Mononuclear cell (primary cell): ENCODE results near the gene TMEM271. TPM values are rescaled to one million over a fixed set of nuclear protein-coding genes. Genes with fewer than 3 reads are reported as not detected.

Experiments
- H3K27me3 ChIP-seq: 2 replicates; pipeline ENCODE4 v1.6.0; 2011; ENCODE audit warnings: low read length, control low read depth; ENCODE audit not compliant: insufficient read depth
- H3K4me1 ChIP-seq: 2 replicates; pipeline ENCODE4 v1.5.1; 2011; ENCODE audit warnings: mild to moderate bottlenecking, low read length, control low read depth; ENCODE audit not compliant: insufficient read depth
- H3K4me3 ChIP-seq: 2 replicates; pipeline ENCODE4 v1.5.1; 2011; ENCODE audit warnings: mild to moderate bottlenecking, low read length, moderate library complexity
- H3K9me3 ChIP-seq: 2 replicates; pipeline ENCODE4 v1.5.1; 2011; ENCODE audit warnings: low read depth, mild to moderate bottlenecking, control low read depth, low read length
- total RNA-seq: library from RNA; depleted of rRNA; stranded (reverse); fragments of >200 nt; gene quantifications from one replicate; pipeline ENCODE4 v1.2.3, GENCODE V29; 2012

Gene TMEM271
- total RNA-seq, 1 donor = not detected

GRCh38 chr4:616091-616490, 40.0 kb upstream of the TMEM271 start:
- no peaks in the 10 kb centered on the region for H3K27me3 ChIP-seq
- H3K4me3 ChIP-seq = no peak overlapping the region
- no peaks in the 10 kb centered on the region for H3K4me1 ChIP-seq
- H3K9me3 ChIP-seq = no peaks in the 10 kb centered on the region

GRCh38 chr4:613126-613525, 37.0 kb upstream of the TMEM271 start:
- Histone ChIP-seq H3K9me3 (no peaks in the 10 kb centered on the region), H3K4me3 (no peak overlapping the region), H3K4me1 (no peaks in the 10 kb centered on the region), H3K27me3 (no peaks in the 10 kb centered on the region)

- H3K9me3 ChIP-seq = no peaks in the 10 kb centered on the region
Measured at GRCh38 chr4:612749-613125, 36.6 kb upstream of the TMEM271 start.

GRCh38 chr4:612052-612748, 36.1 kb upstream of the TMEM271 start:
- Histone ChIP-seq H3K4me1 (no peaks in the 10 kb centered on the region), H3K9me3 (no peaks in the 10 kb centered on the region), H3K27me3 (no peaks in the 10 kb centered on the region)

More at GRCh38 chr4:612749-613125, 36.6 kb upstream of the TMEM271 start:
- Histone ChIP-seq H3K27me3 (no peaks in the 10 kb centered on the region), H3K4me3 (no peak overlapping the region), H3K4me1 (no peaks in the 10 kb centered on the region)

GRCh38 chr4:610411-611261, 34.5 kb upstream of the TMEM271 start:
- H3K4me1 ChIP-seq = no peaks in the 10 kb centered on the region
- no peak overlapping the region for H3K4me3 ChIP-seq
- H3K27me3 ChIP-seq = no peaks in the 10 kb centered on the region
- no peaks in the 10 kb centered on the region for H3K9me3 ChIP-seq

More at GRCh38 chr4:612052-612748, 36.1 kb upstream of the TMEM271 start:
- no peak overlapping the region for H3K4me3 ChIP-seq

GRCh38 chr4:609400-610050, 33.4 kb upstream of the TMEM271 start:
- Histone ChIP-seq H3K9me3 (no peaks in the 10 kb centered on the region), H3K4me3 (no peak overlapping the region), H3K27me3 (no peaks in the 10 kb centered on the region), H3K4me1 (no peaks in the 10 kb centered on the region)

GRCh38 chr4:608236-608635, 32.1 kb upstream of the TMEM271 start:
- H3K4me1 ChIP-seq = no peaks in the 10 kb centered on the region
- H3K27me3 ChIP-seq = no peaks in the 10 kb centered on the region
- H3K4me3 ChIP-seq = no peak overlapping the region
- no peaks in the 10 kb centered on the region for H3K9me3 ChIP-seq

GRCh38 chr4:605702-606425, 29.8 kb upstream of the TMEM271 start:
- H3K4me3 ChIP-seq = no peak overlapping the region

GRCh38 chr4:604131-604530, 28.0 kb upstream of the TMEM271 start:
- no peak overlapping the region for H3K4me3 ChIP-seq
- H3K27me3 ChIP-seq = no peaks in the 10 kb centered on the region

More at GRCh38 chr4:605702-606425, 29.8 kb upstream of the TMEM271 start:
- Histone ChIP-seq H3K27me3 (no peaks in the 10 kb centered on the region), H3K4me1 (no peaks in the 10 kb centered on the region), H3K9me3 (no peaks in the 10 kb centered on the region)

GRCh38 chr4:602559-602942, 26.5 kb upstream of the TMEM271 start:
- H3K4me1 ChIP-seq = no peaks in the 10 kb centered on the region
- no peaks in the 10 kb centered on the region for H3K9me3 ChIP-seq
- H3K4me3 ChIP-seq = no peak overlapping the region
- H3K27me3 ChIP-seq = no peaks in the 10 kb centered on the region

More at GRCh38 chr4:604131-604530, 28.0 kb upstream of the TMEM271 start:
- H3K4me1 ChIP-seq = no peaks in the 10 kb centered on the region
- H3K9me3 ChIP-seq = no peaks in the 10 kb centered on the region

- Histone ChIP-seq H3K4me3 (no peak overlapping the region), H3K9me3 (no peaks in the 10 kb centered on the region), H3K27me3 (no peaks in the 10 kb centered on the region), H3K4me1 (no peaks in the 10 kb centered on the region)
Measured at GRCh38 chr4:601612-602558, 25.8 kb upstream of the TMEM271 start.

GRCh38 chr4:600850-601515, 24.9 kb upstream of the TMEM271 start:
- no peaks in the 10 kb centered on the region for H3K27me3 ChIP-seq
- no peak overlapping the region for H3K4me3 ChIP-seq
- no peaks in the 10 kb centered on the region for H3K9me3 ChIP-seq
- no peaks in the 10 kb centered on the region for H3K4me1 ChIP-seq

- Histone ChIP-seq H3K4me1 (no peaks in the 10 kb centered on the region), H3K27me3 (no peaks in the 10 kb centered on the region), H3K4me3 (no peak overlapping the region), H3K9me3 (no peaks in the 10 kb centered on the region)
Measured at GRCh38 chr4:600166-600565, 24.1 kb upstream of the TMEM271 start.
